Measurements from ENCODE around the gene HES6.

DNA sequence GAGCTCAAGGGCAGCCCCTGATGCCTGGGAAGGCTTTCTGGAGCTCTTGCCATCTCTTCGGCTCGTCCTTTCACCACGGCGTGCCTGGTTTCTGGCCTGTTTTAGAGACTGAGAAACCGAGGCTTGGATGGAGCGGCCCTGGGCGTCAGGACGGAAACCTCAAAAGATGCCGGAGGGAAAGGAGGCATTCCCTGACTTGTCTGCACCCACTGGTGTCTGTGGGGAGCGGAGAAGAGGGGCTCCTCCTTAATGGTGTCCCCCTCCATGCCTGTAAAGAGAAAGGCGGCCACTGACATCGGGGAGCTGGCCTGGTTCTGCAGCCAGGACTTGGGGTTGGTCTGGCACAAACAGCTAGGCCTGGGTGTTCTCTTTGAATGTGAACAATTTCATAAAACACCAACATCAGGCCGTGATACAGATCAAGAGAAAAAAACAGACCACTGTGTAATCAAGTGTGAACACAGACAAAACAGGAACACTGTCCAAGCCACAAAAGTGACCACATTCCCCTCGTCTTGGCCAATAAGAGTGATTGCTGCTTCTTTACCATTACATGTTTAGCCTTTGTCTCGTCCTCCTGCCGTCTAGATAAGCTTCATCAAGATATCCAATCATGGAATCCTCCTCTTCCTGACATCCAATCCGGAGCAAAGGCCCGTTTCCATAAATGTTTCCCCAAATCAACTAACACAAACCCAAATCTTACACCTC is 35.7 kb downstream of the HES6 start:
- TF ChIP-seq, protein P1, sequence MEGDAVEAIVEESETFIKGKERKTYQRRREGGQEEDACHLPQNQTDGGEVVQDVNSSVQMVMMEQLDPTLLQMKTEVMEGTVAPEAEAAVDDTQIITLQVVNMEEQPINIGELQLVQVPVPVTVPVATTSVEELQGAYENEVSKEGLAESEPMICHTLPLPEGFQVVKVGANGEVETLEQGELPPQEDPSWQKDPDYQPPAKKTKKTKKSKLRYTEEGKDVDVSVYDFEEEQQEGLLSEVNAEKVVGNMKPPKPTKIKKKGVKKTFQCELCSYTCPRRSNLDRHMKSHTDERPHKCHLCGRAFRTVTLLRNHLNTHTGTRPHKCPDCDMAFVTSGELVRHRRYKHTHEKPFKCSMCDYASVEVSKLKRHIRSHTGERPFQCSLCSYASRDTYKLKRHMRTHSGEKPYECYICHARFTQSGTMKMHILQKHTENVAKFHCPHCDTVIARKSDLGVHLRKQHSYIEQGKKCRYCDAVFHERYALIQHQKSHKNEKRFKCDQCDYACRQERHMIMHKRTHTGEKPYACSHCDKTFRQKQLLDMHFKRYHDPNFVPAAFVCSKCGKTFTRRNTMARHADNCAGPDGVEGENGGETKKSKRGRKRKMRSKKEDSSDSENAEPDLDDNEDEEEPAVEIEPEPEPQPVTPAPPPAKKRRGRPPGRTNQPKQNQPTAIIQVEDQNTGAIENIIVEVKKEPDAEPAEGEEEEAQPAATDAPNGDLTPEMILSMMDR (IDR thresholded peaks at IDR 0.05), result no peak
- no peak for TF ChIP-seq ZFX (IDR thresholded peaks at IDR 0.05; ENCODE audit: borderline replicate concordance)

Measured in 22Rv1 (cell line).